A549 treated with ZK216348 at 1 μM for 4 hours (cell line): Measurements from ENCODE around the gene UGT3A1. TPM values are rescaled to one million over a fixed set of nuclear protein-coding genes. Genes with fewer than 3 reads are reported as not detected.

Experiments
- total RNA-seq: library from RNA; stranded (reverse); fragments of 200-300 nt; extraction: Qiagen RNA extraction; gene quantifications from 5 replicates; pipeline ENCODE4 v1.2.3, GENCODE V29; 2022; ENCODE audit warnings: low read depth

Gene UGT3A1, protein sequence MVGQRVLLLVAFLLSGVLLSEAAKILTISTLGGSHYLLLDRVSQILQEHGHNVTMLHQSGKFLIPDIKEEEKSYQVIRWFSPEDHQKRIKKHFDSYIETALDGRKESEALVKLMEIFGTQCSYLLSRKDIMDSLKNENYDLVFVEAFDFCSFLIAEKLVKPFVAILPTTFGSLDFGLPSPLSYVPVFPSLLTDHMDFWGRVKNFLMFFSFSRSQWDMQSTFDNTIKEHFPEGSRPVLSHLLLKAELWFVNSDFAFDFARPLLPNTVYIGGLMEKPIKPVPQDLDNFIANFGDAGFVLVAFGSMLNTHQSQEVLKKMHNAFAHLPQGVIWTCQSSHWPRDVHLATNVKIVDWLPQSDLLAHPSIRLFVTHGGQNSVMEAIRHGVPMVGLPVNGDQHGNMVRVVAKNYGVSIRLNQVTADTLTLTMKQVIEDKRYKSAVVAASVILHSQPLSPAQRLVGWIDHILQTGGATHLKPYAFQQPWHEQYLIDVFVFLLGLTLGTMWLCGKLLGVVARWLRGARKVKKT
- not detected in 5 replicates for total RNA-seq

DNA sequence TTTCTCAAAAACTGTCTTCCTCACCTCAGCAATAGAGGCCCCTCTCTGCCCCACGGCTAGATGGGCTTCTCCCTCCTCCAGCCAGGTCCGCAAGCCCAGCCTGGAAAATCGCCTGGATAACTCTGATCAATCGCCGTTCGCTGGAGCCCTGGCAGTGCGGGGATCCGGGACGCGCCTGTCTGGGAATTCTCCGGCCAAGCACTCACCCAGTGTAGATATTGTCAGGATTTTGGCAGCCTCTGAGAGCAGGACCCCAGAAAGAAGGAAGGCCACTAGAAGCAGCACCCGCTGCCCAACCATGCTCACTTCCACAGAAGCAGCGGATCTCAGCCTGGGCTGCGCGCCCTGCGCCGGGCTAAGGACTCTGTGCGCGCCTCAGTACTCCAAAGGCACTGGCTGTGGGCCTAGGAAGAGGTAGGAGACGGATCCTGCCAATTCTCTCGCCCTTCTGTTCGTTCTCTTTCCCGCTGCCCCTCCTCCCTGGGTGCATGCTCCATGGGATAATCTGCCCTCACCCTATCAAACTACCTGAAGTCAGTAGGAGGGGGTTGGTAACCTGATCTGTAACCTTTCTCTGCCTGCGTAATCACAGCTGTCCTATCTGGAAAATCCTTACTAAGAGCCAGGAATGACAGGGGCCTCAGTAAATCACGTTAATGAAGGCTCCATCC lies at the start of gene UGT3A1:
Gene UGT3A1 (minus strand): TSS at position 450 of the 671 bp plus-strand sequence. CDS start 150 bp downstream, at position 300.

DNA sequence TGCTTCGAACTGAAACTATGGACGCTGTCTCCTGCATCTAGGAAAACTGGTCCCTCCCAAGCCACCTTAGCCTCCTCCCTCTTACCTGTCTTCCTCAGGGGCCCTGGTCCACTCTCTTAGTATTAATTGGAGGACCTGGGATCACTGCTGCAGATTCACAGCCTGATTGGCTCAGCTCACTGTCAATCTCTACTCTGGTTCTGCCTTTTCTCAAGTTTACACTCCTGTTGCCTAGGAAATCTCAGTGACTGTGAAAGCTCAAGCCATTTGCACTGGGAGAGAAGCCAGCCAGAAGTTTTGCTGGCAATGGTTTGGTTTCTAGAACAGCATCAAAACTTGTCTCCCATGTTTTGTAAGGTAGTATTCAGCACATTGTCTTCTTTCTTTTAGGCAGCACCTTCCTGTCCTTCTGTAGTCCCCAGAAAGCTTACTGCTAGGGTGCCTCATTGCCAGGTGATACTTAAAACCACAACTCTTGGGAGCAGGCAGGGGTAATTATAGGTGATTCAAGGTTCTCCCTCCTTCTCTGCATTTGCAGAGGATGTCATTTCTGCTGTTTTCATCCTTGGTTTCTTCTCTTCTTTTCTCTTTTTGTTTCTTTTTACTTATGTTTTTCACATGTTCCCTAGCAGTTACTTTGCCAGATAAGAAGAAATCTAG lies 52.5 kb downstream of the UGT3A1 start, which contains the start of gene CAPSL:
Gene CAPSL (minus strand): TSS at position 55 of the 660 bp plus-strand sequence. CDS start 17,502 bp downstream, outside the sequence.

Other genes starting within 250 kb of the UGT3A1 start
- 0.19 to 0.55 TPM (median 0.35 TPM) in 5 replicates for gene IL7R, start 134.5 kb downstream of the UGT3A1 start, total RNA-seq
- not detected in 5 replicates for gene CAPSL, start 52.8 kb downstream of the UGT3A1 start, total RNA-seq
- gene UGT3A2, start 75.5 kb upstream of the UGT3A1 start, total RNA-seq, result not detected in 5 replicates
- gene LMBRD2, start 160.5 kb upstream of the UGT3A1 start, total RNA-seq, result 0.52 to 3.4 TPM (median 1.4 TPM) in 5 replicates
- gene SKP2, start 160.7 kb upstream of the UGT3A1 start, total RNA-seq, result 14.5 to 20.7 TPM (median 19.5 TPM) in 5 replicates